ENCODE measurements around the gene RGS6.
"Not testable (repeated sequence)": the region's sequence is repeated elsewhere in the genome, so short reads cannot be mapped to it uniquely, and the experiment has no call there.

- TF ChIP-seq SUZ12 (IDR thresholded peaks at IDR 0.05); FOXK2 (IDR thresholded peaks at IDR 0.05); TARDBP (IDR thresholded peaks at IDR 0.05); NFRKB (IDR thresholded peaks at IDR 0.05); SP1 (IDR thresholded peaks at IDR 0.05); BHLHE40 (IDR thresholded peaks at IDR 0.05; ENCODE audit: borderline replicate concordance): not testable (repeated sequence)
These were observed 44.4 kb upstream of the RGS6 start for GRCh38 chr14:71887802-71888201.
